ENCODE data around the gene EIF1B.

The EIF1B gene

GRCh38 chr3:40332684-40333083 lies 23.2 kb downstream of the EIF1B start:
- H3K4me3 ChIP-seq (ENCODE audit: low read length), result no peak overlapping the region
- TF ChIP-seq CTCF (IDR thresholded peaks at IDR 0.05; ENCODE audit: insufficient read depth, low read depth, low read length, missing control alignments), result no peak
- no peak for DNase-seq (ENCODE audit: low read depth)

- H3K4me3 ChIP-seq (ENCODE audit: low read length), result no peak overlapping the region
- TF ChIP-seq CTCF (IDR thresholded peaks at IDR 0.05; ENCODE audit: insufficient read depth, low read depth, low read length, missing control alignments), result no peak
- DNase-seq (ENCODE audit: low read depth), result no peak
Observed at GRCh38 chr3:40333416-40333815, 23.9 kb downstream of the EIF1B start.

- no peak for TF ChIP-seq CTCF (IDR thresholded peaks at IDR 0.05; ENCODE audit: insufficient read depth, low read depth, low read length, missing control alignments)
- no peak for DNase-seq (ENCODE audit: low read depth)
- H3K4me3 ChIP-seq (ENCODE audit: low read length), result no peak overlapping the region
Observed at GRCh38 chr3:40333852-40334251, 24.3 kb downstream of the EIF1B start.

GRCh38 chr3:40336101-40336500 lies 26.6 kb downstream of the EIF1B start:
- DNase-seq (ENCODE audit: low read depth), result peak; percentile 55
- H3K4me3 ChIP-seq (ENCODE audit: low read length), result no peak overlapping the region
- TF ChIP-seq CTCF (IDR thresholded peaks at IDR 0.05; ENCODE audit: insufficient read depth, low read depth, low read length, missing control alignments), result no peak

- no peak for TF ChIP-seq CTCF (IDR thresholded peaks at IDR 0.05; ENCODE audit: insufficient read depth, low read depth, low read length, missing control alignments)
- no peak for DNase-seq (ENCODE audit: low read depth)
Observed at GRCh38 chr3:40336511-40337135, 27.1 kb downstream of the EIF1B start.

GRCh38 chr3:40337136-40338108 lies 27.9 kb downstream of the EIF1B start:
- peak; percentile 91 for DNase-seq (ENCODE audit: low read depth)
- no peak overlapping the region for H3K4me3 ChIP-seq (ENCODE audit: low read length)
- TF ChIP-seq CTCF (IDR thresholded peaks at IDR 0.05; ENCODE audit: insufficient read depth, low read depth, low read length, missing control alignments), result no peak

More at GRCh38 chr3:40336511-40337135, 27.1 kb downstream of the EIF1B start:
- H3K4me3 ChIP-seq (ENCODE audit: low read length), result no peak overlapping the region
